ENCODE measurements around the gene PPP4C.
"Not testable (repeated sequence)": the region's sequence is repeated elsewhere in the genome, so short reads cannot be mapped to it uniquely, and the experiment has no call there.

Gene PPP4C

DNA sequence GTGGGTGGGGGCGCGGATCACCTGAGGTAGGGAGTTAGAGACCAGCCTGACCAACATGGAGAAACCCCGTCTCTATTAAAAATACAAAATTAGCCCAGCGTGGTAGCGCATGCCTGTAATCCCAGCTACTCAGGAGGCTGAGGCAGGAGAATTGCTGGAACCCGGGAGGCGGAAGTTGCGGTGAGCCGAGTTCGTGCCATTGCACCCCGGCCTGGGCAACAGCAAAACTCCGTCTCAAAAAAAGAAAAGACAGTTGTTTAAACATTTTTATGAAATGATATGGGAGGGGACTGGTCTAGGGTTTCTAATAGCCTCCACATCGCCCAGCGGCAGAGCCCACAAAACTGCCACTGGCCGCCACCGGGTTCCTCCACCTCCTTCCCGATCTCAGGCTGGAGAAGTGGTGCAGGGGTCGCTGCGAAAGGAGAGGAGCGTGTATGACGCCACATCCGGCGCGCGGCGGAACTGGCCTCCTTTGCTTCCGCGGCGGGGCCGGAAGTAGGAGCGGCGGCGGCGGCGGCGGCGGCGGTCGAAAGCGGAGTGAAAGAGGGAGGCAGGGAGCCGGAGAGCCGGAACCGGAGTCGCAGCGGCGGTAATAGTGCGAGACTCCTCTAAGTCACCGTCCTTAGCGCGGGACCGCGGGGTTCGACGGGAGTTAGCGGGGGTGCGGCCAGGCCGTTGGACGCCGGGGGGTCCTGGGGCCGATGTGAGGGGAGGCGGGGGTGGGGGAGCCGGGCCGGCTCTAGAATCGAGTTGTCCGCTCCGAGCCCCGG is at the start of gene PPP4C:
Gene PPP4C, plus strand, starts transcription at position 492 of the 773 bp plus-strand sequence. CDS start 384 bp downstream, outside the sequence.
- DNase-seq, result peak; percentile 75 to 80

DNA sequence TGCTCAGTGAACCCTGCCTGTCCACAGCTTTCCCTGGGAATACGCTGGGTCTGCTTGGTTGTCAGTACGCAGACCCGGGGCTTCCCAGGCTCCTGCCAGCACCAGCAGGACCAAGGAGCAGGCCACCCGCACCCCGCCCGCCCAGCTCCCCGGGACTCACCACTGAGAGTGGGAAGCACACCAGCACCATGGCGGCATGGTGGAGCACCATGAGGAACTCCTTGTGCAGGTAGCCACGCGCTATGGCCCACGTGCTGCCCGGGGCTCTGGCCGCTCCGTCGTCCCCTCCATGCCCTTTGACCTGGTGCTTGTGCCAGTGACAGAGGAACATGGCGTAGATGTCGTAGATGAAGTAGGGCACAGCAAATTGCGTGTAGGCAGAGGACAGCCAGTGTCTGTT is 49.3 kb upstream of the PPP4C start:
- DNase-seq, result no peak

DNA sequence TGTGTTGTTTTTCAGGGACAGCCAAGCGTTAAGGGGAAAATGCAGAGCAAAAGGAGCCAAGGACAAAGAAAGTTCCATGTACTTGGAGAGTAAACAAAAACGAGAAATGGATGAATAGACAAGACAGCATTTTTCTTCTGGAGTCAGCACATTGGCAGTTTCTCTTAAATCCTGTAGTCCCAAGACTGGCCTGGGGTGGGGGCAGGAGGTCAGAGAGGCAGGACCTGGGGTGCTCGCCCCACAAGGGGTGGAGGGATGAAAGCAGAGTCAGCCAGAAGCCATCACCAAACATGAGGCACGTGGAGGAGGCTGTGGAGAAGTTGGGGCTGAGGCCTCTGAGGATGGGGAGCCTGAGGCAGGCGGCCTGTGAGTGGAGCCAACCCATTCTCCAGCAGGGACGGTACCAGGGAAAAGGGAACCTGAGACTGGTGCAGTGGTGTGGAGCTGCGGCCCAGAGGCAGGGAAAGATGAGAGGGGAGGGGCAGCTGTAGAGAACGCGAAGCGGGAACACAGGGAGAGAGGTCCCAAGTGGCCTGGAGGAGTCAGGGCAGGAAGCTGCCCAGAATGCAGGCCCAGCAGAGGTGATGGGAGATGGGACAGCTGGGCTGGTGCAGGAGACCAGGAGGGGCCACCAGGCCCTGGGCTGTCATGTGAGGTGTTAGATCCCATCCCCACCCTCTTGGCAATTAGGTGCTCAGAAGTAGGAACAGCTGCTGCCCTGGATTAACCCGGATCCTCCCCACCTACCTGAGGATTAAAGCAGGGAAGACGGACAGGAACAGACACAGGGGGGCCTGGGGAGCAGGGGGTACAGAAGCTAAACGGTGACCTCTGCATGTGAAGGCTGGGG is 48.0 kb upstream of the PPP4C start:
- no peak for DNase-seq

DNA sequence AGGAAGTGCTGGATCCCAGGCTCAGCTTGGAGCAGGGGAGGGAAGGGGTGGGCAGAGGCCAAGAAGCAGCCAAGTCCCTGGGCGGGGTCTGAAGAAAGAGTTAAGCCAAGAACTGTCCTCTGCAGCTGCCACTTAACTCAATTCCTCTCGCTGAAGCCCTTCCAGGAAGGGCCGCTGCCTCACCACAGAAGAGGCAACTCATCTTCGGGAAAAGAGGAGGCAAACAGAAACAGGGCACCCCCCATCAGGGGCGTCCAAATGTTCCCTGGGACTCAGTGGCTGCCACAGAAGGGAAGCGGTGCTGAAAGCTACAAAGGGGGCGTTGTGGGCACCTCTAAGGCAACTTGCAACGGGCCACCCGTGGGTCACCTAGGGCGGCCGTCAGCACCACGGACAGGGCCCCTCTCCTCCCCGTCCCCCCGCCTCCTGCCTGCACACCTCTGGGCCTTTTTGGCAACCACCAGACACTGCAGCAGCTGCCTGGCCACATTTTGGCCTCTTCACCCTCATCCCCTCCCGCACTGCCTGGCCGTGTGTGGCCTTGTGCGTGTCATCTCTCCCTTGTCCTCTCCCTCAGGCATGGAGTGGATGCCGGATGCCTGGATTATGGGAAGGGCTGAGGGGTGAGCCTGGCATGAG is 47.2 kb upstream of the PPP4C start:
- no peak for DNase-seq

DNA sequence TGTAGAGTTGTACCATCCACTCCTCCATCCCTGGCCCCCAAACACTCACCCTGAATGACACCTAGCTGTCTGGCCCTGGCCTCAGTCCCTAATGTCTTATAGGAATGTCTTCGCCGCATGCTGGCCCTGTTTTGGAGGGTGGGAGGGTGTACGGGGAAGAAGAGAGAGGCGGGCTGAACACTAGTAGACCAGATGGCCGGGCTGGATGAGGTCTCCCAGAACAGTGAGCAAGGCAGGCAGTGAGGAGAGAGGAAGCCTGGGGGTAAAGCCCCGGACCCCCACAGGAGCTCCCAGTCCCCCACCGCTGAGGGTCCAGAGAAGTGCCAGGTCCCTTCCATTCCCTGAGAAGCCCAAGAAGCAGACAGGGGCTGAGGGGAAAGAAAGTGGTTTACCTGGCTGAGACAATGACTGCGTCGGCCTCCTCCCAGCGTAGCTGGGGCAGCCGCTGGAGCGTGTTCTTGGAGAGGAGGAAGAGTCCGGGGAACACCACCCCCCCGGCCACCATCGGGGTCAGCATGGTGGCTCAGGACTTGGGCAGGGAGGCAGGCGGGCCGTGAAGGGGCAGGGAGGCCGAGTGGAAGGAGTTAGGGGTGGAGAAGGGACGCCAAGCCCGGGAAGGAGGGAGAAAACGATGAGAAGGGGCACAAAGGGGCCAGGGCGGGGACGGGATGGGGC is 45.6 kb upstream of the PPP4C start:
- no peak for DNase-seq

DNA sequence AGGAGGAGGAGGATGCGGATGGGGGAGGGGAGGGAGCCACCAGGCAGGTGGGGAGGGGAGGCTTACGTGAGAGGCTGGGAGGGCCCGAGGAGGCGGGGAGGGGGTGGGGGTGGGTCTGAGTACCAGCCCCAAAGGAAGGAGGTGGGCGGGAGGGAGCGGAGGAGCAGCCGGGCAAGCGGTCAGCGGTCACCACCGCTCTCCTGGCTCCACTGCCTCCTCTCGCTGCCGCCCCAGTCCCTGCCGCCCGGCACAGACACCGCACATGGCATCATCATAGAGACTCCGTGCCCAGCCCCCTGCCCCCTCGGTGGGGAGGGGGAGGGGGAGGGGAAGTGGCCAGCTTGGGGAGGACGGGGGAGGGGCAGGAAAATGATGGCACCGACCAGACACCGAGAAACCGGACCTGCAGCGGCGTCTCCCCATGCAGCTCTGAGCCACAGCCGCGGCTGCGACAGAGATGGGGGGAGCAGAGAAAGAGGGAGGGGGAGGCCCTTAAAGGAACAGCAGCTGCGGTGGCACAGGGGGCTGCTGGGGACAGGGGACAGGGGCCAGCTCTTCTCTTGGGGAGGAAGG is 44.9 kb upstream of the PPP4C start, which contains the start of gene TLCD3B:
Gene TLCD3B, minus strand, starts transcription at position 431 of the 573 bp plus-strand sequence. CDS start 744 bp downstream, outside the sequence.
- DNase-seq, result no peak

DNA sequence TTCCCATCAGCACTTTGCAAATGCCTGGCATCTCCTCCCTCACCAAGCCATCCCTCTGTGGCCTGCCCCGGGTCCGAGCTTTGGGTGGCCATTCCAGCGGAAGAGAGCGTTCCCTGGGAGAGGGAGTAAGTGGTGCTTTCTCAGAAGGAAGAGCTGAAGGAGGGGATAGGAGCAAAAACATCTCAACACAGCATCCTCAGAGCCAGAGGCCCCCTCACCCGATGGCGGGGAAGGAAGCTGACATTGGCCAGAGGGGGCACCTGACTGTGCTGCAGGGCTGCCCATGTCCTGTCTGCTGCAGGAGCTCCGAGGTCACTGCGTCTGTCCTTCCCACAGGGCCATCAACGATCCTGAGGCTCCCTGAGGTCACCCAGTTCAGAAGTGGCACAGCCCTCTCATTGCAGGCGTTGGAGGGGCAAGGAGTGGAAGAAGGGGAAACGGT is 44.3 kb upstream of the PPP4C start:
- no peak for DNase-seq

DNA sequence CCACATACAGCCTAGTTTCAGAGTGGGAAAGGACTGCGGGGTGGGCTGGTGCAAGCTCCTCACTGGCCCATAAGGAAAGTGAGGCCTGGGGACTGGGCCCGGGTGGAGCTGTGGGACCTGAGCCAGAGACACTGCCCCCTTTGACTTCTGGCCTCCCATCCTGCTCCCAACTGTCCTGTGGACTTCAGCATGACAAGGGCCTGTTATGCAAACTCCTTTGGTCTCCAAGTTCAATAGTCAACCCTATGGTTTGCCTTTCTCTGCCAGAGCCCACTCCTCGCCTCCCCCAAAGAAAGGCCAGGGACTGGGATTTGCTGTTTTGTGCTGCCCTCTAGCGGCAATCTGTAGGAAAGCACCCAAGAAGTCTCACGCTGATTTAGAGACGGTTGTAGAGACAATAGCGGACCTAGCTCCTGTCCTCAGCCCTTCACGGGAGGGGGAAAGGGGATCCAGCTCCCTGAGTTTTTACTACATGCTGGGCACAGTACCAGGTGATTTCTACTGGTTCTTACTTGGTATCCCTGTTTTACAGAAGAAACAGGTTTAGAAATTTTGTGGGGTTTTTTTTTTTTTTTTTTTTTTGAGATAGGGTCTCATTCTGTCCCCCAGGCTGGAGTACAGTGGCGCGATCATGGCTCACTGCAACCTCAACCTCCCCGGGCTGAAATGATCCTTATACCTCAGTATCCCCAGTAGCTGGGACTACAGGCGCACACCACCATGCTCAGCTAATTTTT is 43.5 kb upstream of the PPP4C start:
- peak in 1 of 2 donors; percentile 31 for DNase-seq

DNA sequence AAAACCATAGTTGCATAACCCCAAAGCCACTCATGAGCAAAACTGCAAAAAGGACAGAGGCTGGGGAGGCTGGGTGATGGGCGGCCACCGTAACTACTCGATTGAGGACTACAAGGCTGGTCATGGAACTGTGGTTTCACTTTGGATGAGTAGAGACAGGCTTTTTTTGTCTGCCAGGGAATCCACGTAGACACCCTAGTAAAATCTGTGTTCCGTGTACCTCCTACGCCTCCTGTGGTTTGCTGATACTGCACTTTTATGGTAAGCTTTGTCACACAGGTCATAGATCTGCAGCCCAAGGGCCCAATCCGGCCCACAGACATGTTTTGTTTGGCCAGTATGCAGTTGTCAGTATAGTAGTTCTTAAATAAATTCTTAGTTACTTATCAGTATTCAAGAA is 42.5 kb upstream of the PPP4C start:
- no peak for DNase-seq

DNA sequence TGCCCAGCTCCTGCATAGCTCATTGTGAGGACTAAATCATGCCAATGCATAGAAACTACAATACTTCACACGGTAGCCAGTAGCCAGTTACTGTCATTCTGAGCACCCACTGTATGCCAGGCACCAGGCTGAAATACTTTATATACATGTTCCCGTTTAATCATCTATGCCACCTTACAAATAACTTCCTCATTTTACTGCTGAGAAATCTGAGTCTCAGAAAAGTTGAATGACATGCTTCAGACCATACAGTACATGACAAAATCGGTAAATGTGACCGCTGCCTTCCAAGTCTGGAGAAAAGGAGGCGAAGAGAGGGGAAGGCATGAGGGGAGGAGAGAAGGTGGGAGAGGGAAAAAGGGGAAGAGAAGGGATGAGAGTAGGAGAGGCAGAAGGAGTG is 35.6 kb upstream of the PPP4C start:
- no peak for DNase-seq

DNA sequence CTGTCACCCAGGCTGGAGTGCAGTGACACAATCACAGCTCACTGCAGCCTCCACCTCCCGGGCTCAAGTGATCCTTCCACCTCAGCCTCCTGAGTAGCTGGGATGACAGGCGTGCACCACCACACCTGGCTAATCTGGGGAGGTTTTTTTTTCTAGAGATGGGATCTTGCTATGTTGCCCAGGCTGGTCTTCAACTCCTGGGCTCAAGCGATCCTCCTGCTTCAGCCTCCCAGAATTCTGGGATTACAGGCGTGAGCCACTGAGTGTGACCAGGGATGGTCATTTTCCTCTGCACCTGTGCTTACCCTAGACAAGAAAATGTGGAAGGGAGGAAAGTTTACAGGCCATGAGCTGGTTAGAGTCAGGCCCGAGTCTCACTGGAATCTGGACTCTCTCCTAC is 35.1 kb upstream of the PPP4C start:
- DNase-seq, result not testable (repeated sequence)

DNA sequence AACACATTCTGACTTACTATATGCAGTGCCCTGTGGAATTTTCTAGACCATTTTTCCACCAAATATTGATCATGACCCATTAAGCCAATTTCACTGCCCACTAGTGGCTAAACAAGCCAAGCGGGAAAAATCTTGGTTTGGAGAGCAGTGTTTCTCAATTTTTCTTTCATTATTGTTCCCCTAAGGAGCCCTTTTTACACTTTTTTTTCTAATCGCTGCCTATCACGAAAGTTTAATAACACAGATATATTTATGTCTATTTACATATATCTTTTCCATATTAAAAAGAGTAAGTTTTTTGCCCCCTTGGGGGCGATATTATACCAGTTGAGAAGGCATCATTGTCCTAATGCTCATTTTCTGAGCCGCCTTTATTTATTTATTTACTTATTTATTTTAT is 34.0 kb upstream of the PPP4C start:
- DNase-seq, result no peak

DNA sequence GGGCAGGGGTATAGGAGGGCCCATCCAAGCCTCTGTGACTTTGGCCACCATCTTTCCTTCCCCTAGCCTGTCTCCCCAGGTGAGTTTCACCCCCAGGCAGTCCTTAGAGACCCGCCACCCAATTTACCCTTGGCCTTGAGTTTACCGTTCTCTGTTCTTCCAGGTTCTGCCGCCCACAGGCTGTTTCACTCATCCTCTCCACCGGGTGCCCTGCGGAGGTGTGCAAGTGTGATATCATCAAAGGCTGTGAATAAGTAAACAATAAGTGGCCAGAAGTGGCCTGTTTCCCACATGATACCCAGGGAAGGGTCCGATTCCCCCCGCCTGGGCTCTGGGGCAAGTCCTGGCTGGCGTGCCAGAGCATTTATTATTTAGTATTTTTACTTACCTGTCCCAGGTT is 29.6 kb upstream of the PPP4C start:
- no peak for DNase-seq

DNA sequence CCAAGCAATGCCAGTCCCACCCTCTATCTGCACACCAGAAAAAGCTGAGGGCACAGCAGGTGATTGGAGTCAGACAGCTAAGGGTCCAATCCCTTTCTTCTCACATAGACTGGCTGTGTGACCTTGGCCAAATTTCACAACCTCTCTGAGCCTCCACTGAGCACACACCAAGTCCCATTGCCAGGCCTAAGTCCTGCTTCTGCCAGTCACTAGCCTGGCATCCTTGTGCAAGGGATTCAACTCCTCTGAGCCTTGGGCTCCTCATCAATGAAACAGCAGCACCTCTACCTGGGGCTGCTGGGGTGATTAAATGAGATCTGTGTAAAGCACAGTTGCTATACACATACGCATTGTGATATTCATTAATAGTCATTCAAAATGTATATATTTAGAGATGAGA is 29.2 kb upstream of the PPP4C start:
- no peak for DNase-seq

DNA sequence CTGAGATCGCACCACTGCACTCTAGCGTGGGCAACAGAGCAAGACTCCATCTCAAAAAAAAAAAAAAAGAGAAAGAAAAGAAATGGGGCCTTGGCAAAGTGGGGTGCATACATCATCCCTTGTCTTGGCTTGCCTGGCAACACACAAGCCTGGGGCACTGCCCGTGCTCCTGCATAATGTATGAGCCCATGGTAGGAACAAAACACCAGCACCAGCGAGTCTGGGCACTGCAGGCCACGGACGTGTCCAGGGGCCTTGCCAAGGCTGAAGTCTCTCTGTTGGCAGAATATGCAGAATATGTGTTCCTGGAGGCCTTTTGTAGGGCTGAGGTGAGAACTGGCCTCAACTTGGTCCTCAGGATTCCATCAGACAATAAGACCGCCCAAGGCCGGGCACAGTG is 25.9 kb upstream of the PPP4C start:
- peak; percentile 45 to 51 for DNase-seq

DNA sequence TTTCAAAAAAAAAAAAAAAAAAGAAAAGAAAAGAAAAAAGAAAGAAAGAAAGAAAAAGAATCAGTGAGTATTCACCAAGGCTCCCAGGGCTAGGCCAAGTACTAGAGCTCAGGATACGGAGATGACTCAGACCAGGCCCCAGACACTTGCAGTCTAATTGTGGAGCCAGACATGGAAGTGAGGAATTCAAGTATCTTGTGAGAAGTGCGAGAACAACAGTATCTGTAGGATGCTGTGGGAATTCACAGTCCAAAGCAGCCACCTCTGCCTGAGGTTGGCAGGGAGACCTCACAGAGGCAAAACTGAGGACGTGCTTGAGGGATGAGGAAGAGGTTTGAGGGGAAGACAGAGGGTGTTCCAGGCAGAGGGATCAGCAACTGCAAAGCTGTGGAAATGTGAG is 24.3 kb upstream of the PPP4C start:
- no peak for DNase-seq

DNA sequence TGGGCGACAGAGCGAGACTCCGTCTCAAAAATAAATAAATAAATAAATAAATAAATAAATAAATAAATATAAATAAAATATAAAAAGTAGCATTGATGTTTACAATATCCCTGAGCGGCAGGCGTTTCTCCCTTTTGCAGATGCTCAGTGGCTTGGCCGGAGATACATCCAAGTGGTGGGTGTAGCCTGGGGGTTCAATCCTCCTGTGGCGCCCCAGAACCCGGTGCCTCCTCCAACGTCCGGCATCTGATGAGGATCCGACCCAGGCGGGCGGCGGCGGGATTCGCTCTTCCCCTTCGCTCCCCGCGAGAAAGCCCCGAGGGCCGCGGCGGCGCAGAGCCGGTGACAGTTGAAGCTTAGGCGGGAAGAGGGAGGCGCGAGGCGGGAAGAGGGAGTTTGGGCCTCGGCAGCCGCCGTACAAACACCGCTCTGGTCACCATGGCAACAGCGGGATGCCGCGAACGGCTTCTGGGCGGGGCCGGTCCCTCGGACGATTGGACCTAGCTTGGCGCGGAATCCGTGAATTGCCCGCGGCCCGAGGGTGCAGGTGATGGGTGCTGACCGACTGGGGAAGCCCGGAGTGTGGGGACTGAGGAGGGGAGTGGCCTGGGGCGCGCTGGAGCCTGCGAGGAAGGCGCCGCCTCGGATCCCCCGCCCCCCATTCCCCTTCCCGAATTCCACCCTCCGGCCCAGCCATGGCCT is 23.0 kb upstream of the PPP4C start:
- DNase-seq, result peak; percentile 74 to 84

DNA sequence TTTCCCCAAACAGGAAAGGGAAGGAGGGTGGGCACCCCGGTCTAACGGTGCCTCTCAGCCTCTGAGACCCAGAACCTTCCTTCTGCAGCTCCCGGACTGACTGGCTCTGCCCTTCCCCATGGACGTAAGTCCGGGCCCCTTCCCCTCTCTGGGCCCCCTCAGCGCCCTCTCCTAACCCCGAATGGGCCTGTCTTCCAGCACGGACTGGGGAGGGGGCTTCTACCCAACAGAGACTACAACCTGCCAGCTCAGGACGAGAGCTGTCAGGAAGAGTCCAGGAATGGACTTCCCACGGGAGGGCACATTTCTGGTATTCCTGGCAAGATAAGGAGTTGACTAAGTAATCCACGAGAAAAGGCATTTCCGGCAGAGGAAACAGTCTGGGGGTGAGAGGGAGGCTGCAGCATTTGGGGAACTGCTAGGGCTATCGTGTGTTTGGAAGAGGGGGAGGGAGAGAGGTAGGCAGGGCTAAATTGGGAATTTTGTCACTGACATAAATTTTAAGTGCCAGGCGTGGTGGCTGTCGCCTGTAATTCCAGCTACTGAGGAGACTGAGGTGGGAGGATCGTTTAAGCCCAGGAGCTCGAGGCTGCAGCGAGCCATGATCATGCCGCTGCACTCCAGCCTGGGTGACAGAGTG is 22.3 kb upstream of the PPP4C start:
- no peak for DNase-seq

DNA sequence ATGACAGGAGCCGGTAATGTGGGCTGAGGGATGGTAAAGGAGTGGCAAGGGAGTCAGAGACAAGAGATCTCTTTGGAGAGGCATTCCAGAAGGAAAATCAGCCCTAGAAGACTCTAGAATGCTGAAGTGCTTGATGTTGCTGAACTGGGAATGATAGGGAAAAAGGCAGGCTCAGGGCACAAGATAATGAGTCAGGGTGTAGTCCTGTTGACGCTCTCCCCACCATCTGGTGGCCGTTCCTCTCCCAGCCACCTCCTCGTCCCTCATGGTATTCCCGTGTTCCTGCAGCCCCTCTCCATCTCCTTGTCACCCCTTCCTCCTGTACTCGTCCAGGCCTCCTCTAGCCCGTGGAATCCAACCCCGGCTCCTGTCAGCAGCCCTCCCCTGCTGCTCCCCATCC is 21.3 kb upstream of the PPP4C start:
- no peak for DNase-seq

DNA sequence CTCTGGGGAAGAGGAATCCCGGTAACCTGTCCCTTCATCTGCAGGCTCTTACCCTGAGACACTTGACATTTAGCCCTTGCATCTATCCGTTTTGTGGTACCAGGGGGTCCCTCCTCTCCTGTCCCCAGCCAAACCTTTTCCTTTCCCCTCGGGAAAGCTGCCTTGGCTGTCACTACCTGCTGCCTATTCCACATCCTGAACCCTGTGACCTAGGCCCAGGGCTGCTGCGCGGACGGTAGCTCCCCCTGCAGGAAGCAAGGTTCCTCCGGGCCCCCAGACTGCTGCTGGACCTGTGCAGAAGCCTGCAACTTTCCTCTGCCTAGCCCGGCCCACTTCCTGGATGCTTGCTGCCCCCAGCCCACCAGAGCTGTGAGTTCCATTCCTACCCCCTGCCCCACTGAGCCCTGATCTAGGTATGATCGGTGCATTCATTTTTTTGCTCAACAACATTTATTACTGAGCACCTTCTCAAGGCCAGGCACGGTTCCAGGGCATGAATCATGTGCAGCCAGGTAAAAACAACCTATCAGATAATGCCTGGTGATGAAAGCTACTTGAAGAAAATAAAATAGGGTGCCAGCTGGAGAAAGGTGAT is 20.7 kb upstream of the PPP4C start:
- DNase-seq, result no peak
